ENCODE measurements around the gene RABL6.
"Not testable (repeated sequence)": the region's sequence is repeated elsewhere in the genome, so short reads cannot be mapped to it uniquely, and the experiment has no call there.

Gene RABL6

GRCh38 chr9:136860933-136861873, 53.5 kb downstream of the RABL6 start:
- DNase-seq, result no peak

GRCh38 chr9:136861874-136862457, 54.2 kb downstream of the RABL6 start:
- no peak for DNase-seq

- DNase-seq, result no peak
Observed at GRCh38 chr9:136862849-136863622, 55.3 kb downstream of the RABL6 start.

GRCh38 chr9:136863623-136864273, 56.0 kb downstream of the RABL6 start:
- DNase-seq, result no peak

GRCh38 chr9:136865041-136865767, 57.5 kb downstream of the RABL6 start:
- no peak for DNase-seq

GRCh38 chr9:136865768-136866103, 58.0 kb downstream of the RABL6 start:
- no peak for DNase-seq

- DNase-seq, result not testable (repeated sequence)
Observed at GRCh38 chr9:136866898-136867421, 59.2 kb downstream of the RABL6 start.

- DNase-seq, result no peak
Observed at GRCh38 chr9:136867480-136867879, 59.7 kb downstream of the RABL6 start.

GRCh38 chr9:136867917-136868316, 60.2 kb downstream of the RABL6 start:
- no peak for DNase-seq

GRCh38 chr9:136868644-136869043, 60.9 kb downstream of the RABL6 start:
- DNase-seq, result no peak

- not testable (repeated sequence) for DNase-seq
Observed at GRCh38 chr9:136869611-136870010, 61.9 kb downstream of the RABL6 start.

- DNase-seq, result no peak
Observed at GRCh38 chr9:136875155-136875554, 67.4 kb downstream of the RABL6 start.

- DNase-seq, result no peak
Observed at GRCh38 chr9:136876476-136876875, 68.7 kb downstream of the RABL6 start.

- no peak for DNase-seq
Observed at GRCh38 chr9:136880651-136881050, 72.9 kb downstream of the RABL6 start.

GRCh38 chr9:136881691-136882108, 74.0 kb downstream of the RABL6 start:
- no peak for DNase-seq

- no peak for DNase-seq
Observed at GRCh38 chr9:136882109-136882946, 74.6 kb downstream of the RABL6 start.

GRCh38 chr9:136882947-136883283, 75.2 kb downstream of the RABL6 start:
- DNase-seq, result not testable (repeated sequence)

- DNase-seq, result not testable (repeated sequence)
Observed at GRCh38 chr9:136883670-136884069, 75.9 kb downstream of the RABL6 start.

GRCh38 chr9:136885950-136886578, 78.3 kb downstream of the RABL6 start, which contains the start of gene TRAF2:
Gene TRAF2 (plus strand): TSS chr9:136886516. CDS start chr9:136898741, 12,225 bp downstream.
- peak; percentile 94 for DNase-seq

Data from NCI-H748 treated with DMSO at 0.1 percent for 48 hours (cell line).